ENCODE results near the gene SERPINB1. TPM values are rescaled to one million over a fixed set of nuclear protein-coding genes. Genes with fewer than 3 reads are reported as not detected.
A peak's percentile ranks its signal among the peaks of the same experiment; 100 is the strongest.

Gene SERPINB1
- total and polyA plus RNA-seq, 12 donors = 16.3 to 73.7 (median 21.2) TPM

DNA sequence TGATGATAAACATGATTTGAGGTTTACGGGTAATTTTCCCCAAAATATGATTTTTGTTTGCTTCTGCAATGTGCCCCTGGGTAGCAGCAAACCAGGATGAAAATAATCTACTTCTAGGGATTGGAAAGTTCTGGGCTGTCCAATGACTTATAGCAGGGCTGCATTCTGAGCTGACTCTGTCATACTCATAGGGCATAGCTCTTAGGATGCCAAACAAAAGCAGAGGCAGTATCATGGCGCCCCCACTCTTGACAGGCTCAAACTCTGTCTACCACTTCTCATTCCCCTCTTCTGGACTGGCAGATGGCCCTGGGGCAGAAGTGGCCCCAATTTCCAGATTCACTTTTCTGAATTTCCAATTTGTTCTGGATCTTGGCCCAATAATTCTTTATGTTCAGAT is 10.3 kb downstream of the SERPINB1 start:
- no peaks in the 10 kb centered on the region for H3K27me3 ChIP-seq
- ATAC-seq = peak in 2 of 8 donors; percentile 39 to 52
- H3K4me3 ChIP-seq = no peak overlapping the region
- H3K9me3 ChIP-seq = no peaks in the 10 kb centered on the region
- TF ChIP-seq, protein P1, sequence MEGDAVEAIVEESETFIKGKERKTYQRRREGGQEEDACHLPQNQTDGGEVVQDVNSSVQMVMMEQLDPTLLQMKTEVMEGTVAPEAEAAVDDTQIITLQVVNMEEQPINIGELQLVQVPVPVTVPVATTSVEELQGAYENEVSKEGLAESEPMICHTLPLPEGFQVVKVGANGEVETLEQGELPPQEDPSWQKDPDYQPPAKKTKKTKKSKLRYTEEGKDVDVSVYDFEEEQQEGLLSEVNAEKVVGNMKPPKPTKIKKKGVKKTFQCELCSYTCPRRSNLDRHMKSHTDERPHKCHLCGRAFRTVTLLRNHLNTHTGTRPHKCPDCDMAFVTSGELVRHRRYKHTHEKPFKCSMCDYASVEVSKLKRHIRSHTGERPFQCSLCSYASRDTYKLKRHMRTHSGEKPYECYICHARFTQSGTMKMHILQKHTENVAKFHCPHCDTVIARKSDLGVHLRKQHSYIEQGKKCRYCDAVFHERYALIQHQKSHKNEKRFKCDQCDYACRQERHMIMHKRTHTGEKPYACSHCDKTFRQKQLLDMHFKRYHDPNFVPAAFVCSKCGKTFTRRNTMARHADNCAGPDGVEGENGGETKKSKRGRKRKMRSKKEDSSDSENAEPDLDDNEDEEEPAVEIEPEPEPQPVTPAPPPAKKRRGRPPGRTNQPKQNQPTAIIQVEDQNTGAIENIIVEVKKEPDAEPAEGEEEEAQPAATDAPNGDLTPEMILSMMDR (IDR thresholded peaks at IDR 0.05) = no peak
- intact Hi-C loops (cut with DNase I) = no loop called here
- H3K4me1 ChIP-seq = peaks cover 0 to 20% (median 0%) of the 10 kb centered on the region in 9 donors
- no peak for DNase-seq
- 92 to 97% methylated on average over 2 of the region's 2 CpGs for WGBS, 2 donors
- H3K27ac ChIP-seq = no peak overlapping the region
- peaks cover 0 to 53% (median 36%) of the 10 kb centered on the region in 9 donors for H3K36me3 ChIP-seq

DNA sequence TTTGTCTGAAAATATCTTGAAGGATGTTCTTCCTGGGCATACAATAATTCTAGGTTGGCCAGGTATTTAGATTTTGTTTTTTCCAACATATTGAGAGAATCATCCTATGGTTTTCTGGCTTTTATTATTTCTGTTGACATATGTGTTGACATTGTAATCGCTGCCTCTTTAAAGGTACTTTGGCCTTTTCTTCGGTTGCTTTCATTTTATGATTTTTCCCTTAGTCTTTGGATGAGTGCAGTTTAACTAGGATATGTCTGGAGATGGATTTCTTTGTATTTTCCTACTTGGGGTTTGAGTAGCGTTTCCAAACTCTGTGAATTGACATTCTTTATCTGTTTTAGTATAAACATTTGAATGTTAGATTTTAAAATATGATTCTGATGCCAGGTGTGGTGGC is 11.5 kb downstream of the SERPINB1 start:
- TF ChIP-seq, protein P1 (IDR thresholded peaks at IDR 0.05) = no peak
- H3K36me3 ChIP-seq = peaks cover 0 to 41% (median 24%) of the 10 kb centered on the region in 9 donors
- H3K27ac ChIP-seq = no peak overlapping the region
- no peaks in the 10 kb centered on the region for H3K9me3 ChIP-seq
- ATAC-seq (no peak), DNase-seq (no peak)
- no peak overlapping the region for H3K4me3 ChIP-seq
- peaks cover 0 to 9% (median 0%) of the 10 kb centered on the region in 9 donors for H3K4me1 ChIP-seq
- intact Hi-C loops (cut with DNase I) = no loop called here
- no peaks in the 10 kb centered on the region for H3K27me3 ChIP-seq
- 91 to 95% methylated on average over 3 of the region's 3 CpGs for WGBS, 2 donors

DNA sequence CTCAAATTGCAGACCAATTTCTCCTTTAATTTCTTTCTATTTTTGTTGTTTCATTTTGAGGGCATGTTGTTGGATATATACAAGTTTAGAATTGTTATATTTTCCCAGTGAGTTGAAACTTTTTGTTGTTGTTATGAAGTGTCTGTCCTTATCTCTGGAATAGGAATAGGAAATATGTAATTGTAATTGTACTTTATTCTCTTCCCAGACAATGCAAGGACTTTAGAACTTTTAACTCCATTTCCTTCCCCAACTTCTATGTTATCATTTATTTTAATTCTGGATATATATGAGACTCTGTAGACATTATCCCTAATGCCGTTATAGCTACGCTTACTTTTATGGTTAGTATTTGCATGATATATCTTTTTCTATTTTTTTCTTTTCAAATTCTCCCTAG is 12.4 kb downstream of the SERPINB1 start:
- H3K27me3 ChIP-seq = no peaks in the 10 kb centered on the region
- TF ChIP-seq, protein P1 (IDR thresholded peaks at IDR 0.05) = no peak
- no peak overlapping the region for H3K27ac ChIP-seq
- peaks cover 0 to 8% (median 0%) of the 10 kb centered on the region in 9 donors for H3K4me1 ChIP-seq
- no peak for ATAC-seq
- DNase-seq = no peak
- H3K4me3 ChIP-seq = no peak overlapping the region
- 88% methylated on average over 2 of the region's 2 CpGs for WGBS, 2 donors
- no peaks in the 10 kb centered on the region for H3K9me3 ChIP-seq
- intact Hi-C loops (cut with DNase I) = no loop called here
- peaks cover 0 to 31% (median 18%) of the 10 kb centered on the region in 9 donors for H3K36me3 ChIP-seq

DNA sequence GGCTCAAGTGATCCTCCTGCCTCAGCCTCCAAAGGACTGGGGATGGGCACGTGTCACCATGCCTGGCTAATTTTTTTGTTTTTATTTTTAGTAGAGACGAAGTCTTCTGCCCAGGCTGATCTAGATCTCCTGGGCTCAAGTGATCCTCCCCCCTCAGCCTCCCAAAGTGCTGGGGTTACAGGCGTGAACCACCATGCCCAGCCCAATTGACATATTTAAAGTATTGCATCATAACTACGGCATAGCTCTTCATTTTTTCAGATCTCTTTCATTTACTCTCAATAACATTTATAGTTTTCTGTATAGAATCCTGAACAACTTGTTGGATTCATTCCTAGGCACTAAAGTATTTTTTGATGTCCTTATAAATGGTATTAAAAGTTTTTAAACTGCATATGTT is 13.0 kb downstream of the SERPINB1 start:
- H3K4me3 ChIP-seq = no peak overlapping the region
- no peak for ATAC-seq
- TF ChIP-seq, protein P1 (IDR thresholded peaks at IDR 0.05) = no peak
- intact Hi-C loops (cut with DNase I) = no loop called here
- peaks cover 0 to 25% (median 12%) of the 10 kb centered on the region in 9 donors for H3K36me3 ChIP-seq
- H3K4me1 ChIP-seq = peaks cover 0 to 8% (median 0%) of the 10 kb centered on the region in 9 donors
- no peak overlapping the region for H3K27ac ChIP-seq
- no peak for DNase-seq
- H3K27me3 ChIP-seq = no peaks in the 10 kb centered on the region
- H3K9me3 ChIP-seq = no peaks in the 10 kb centered on the region
- WGBS, 2 donors = 93 to 96% methylated on average over 4 of the region's 4 CpGs
